Tongue (tissue), 2 donors: ENCODE measurements around the gene MED16. TPM values are rescaled to one million over a fixed set of nuclear protein-coding genes. Genes with fewer than 3 reads are reported as not detected.

ENCODE experiments used
- DNase-seq: peaks from one replicate; pipeline ENCODE4 v3.0.0-alpha.2; 2015
- total RNA-seq: library from RNA; depleted of rRNA; stranded (reverse); fragments of >200 nt; gene quantifications from one replicate; pipeline ENCODE4 v1.2.3, GENCODE V29; 2014

MED16 gene, protein sequence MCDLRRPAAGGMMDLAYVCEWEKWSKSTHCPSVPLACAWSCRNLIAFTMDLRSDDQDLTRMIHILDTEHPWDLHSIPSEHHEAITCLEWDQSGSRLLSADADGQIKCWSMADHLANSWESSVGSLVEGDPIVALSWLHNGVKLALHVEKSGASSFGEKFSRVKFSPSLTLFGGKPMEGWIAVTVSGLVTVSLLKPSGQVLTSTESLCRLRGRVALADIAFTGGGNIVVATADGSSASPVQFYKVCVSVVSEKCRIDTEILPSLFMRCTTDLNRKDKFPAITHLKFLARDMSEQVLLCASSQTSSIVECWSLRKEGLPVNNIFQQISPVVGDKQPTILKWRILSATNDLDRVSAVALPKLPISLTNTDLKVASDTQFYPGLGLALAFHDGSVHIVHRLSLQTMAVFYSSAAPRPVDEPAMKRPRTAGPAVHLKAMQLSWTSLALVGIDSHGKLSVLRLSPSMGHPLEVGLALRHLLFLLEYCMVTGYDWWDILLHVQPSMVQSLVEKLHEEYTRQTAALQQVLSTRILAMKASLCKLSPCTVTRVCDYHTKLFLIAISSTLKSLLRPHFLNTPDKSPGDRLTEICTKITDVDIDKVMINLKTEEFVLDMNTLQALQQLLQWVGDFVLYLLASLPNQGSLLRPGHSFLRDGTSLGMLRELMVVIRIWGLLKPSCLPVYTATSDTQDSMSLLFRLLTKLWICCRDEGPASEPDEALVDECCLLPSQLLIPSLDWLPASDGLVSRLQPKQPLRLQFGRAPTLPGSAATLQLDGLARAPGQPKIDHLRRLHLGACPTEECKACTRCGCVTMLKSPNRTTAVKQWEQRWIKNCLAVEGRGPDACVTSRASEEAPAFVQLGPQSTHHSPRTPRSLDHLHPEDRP
- 34.4 TPM for total RNA-seq

DNA sequence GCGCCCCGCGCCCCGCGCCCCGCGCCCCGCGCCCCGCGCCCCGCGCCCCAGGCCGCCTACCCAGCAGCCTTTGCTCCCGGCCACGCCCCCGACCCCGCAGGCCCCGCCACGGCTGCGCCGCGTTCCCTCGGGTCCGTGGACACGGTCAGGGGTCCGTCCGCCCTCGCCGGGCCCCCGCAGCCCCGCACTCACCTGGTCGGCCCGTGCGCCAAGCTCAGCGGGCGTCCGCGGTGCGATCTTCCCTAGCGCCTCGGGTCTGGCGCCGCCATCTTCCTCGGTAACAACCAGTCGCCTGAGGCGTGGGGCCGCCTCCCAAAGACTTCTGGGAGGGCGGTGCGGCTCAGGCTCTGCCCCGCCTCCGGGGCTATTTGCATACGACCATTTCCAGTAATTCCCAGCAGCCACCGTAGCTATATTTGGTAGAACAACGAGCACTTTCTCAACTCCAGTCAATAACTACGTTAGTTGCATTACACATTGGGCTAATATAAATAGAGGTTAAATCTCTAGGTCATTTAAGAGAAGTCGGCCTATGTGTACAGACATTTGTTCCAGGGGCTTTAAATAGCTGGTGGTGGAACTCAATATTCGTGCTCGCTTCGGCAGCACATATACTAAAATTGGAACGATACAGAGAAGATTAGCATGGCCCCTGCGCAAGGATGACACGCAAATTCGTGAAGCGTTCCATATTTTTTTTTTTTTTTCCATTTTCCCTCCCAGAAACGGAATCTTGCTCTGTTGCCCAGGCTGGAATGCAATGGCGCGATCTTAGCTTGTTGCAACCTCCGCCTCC, at the start of gene MED16, which contains the start of gene RNU6-9:
MED16 (minus strand) TSS at position 294 of the 796 bp plus-strand sequence. CDS start 2,056 bp downstream, outside the sequence.
RNU6-9 (plus strand) TSS at position 591 of the 796 bp plus-strand sequence.
- peak; percentile 98 for DNase-seq

DNA sequence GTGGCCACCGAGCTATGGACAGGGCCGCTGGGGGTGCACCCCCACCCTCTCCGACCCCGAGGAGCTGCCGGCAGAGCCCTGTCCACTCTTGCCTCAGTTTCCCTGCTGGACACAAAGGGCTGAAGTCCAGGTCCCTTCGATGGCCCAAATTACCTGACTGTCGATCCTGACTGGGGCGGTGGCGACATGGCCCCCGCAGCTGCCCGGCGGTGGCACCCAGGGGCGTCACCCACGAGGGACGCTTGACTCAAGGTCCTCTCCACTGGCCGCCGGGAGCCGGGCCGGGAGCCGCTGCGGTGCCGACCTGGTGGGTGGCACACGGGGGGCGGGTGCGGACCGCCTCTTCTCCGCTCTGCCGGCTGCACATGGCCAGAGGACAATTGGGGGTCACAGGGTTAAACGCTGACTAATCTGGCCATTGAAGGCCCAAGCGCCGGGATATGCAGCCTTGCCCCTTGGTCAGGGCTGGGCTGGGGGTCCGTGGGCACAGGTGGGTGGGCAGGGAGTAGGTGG, 49.2 kb upstream of the MED16 start:
- no peak for DNase-seq

DNA sequence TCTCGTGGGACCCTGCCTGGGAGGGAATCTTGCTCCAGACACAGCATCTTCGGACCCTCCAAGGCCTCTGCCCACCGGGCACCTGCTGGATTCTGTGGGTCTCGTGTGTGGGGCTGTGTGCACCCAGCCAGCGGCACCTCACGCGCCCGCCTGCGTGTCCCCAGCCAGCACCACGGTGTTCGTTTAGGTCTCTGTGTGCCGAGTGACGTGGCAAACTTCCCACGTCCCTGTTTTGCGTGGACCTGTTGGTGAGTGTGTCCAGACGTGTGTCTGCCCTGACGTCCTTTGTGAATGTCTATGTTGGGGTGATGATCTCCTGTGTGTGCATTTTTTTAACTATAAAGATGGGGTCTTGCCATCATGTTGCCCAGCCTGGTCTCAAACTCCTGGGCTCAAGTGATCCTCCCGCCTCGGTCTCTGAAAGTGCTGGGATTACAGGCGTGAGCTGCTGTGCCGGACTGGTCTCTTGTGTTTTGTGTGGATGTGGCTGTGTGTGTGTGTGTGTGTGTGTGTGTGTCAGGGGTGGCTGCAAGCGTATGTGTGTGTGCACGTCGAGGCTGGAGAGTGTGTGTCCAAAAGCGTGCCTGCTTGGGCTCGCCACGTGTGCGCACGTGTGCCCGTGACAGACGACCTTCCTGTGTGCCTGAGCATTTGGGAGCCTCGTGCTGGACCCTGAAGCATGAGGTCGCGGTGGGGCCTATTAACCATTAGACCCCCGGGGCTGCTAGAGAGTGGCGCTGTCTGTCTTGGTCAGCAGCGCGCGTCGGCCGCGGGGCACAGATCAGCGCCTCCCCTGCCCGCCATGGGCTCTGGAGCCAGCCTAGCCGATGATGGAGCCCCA, 48.5 kb upstream of the MED16 start:
- no peak for DNase-seq

DNA sequence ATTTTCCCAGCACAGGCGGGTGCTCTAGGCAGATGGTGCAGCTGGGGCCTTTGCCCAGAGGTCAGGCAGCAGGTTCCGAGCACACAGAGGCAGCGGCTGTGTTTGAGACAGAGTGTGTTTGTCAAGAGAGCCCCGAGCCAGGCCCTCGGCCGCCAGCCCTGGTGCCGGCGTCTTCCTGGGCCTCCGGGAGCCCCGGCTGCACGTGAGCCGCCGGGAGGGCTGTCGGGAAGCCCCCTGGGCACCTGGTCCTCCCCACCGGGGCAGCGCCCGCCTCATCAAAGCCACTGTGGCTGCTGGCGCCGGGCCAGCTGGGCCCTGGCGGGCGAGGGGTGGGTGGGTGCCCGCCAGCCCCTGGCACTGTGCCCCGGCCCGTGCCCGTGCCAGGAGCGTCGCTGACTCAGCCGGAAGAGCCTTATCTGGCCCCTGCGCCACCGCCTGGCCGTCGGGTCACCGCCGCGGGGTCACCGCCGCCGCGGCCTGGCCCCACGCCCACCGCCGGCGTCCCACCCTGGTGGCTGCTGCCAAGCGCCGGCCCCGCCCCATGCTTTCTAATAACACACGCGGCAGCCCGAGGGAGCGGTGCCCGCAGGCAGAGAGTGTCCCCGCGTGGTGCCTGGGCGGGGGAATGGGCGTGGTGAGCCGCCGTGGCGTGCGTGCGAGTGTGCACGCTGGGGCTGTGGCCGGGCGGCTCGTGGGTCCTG, 47.8 kb upstream of the MED16 start:
- peak; percentile 74 for DNase-seq

DNA sequence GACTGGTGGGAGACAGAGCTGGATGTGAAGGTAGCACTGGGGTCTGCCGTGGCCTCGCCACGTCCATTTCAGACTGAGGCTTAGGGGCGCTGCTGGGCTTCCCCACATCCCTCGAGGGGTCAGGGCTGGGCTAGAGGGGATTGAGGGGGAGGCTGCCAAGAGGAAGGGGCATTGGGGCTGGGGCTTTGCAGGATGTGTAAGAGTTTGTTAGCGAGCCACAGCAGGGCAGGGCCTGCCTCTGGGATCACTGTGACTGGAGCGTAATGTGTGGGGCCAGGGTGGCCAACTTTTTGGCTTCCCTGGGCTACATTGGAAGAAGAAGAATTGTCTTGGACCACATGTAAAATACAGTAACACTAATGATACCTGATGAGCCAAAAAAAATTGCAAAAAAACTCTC, 46.9 kb upstream of the MED16 start:
- no peak for DNase-seq

DNA sequence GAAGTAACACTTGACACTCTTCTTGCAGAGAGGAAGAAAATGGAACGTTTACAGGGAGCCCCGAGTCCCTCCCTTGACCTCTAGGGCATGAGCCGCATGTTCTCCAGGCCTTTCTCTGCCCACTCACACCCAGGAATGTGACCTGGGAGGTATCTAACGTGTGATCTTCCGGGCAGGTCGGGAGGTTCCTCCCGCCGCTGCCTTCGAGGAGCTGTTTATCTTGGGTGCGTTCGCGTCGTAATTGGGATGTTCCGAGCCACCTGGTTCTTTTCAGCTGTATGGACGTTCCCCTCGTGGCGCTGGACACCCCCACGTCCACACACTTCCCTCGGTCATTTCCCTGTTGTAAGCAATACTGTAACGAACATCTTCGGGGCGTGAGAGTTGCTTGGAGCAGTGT, 46.5 kb upstream of the MED16 start:
- DNase-seq: no peak

DNA sequence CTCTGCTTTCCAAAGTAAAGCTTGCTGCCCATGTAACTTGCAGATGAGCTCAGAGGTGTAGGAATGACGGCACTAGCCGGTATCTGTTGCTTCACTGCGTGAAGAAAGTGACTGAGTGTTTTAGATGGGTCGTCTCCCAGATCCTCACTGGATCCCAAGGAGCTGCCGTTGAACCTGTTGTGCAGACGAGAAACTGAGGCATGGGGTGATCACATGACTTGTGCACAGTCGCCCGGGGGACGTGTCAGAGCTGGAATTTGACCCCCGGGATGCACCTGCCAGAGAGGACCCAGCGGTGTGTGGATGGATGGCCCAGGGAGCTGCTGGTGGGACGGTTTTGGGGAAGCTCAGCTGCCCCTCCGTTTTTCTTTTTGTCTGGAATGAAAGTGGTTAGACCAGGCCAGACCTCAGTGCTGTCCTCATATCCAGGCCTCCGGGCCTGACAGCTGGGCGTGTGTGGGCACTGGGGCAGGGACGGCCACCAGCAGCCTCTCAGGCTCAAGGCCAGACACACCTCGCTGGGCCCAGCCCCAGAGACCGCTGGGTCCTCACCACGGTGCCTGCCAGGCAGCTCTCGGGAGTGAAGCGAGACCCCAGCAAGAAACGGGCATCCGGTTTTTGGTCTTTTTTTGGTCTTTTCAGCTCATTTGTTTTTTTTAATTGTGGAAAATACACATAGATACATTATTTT, 45.4 kb upstream of the MED16 start:
- DNase-seq: no peak

DNA sequence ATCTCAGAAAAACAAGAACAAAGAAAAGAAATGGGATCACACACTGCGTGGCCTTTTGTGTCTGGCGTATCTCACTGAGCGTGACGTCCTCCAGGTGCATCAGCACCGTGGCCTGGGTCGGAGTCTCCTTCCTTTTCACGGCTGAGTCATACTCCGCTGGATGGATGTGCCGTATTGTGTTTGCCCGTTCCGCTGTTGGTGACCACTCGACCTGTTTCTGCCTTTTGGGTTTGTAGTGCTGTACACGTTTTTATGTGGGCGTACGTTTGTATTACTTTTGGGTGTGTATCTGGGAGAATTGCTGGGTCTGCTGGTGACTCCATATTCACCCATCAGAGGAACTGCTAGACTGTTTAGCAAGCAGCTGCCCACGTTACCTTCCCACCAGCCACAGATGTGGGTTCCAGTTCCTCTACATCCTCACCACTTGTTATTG, 44.3 kb upstream of the MED16 start:
- no peak for DNase-seq

DNA sequence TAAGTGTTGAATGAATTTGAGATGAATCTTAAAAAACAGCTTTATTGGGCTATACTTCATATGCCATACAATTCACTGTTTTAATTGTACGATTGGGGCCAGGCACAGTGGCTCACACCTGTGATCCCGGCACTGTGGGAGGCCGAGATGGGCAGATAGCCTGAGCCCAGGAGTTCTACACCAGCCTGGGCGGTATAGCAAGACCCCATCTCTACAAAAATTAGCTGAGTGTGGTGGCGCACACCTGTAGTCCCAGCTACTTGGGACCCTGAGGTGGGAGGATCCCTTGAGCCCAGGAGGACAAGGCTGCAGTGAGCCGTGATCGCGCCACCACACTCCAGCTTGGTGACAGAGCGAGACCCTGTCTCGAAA, 43.2 kb upstream of the MED16 start:
- DNase-seq: no peak

DNA sequence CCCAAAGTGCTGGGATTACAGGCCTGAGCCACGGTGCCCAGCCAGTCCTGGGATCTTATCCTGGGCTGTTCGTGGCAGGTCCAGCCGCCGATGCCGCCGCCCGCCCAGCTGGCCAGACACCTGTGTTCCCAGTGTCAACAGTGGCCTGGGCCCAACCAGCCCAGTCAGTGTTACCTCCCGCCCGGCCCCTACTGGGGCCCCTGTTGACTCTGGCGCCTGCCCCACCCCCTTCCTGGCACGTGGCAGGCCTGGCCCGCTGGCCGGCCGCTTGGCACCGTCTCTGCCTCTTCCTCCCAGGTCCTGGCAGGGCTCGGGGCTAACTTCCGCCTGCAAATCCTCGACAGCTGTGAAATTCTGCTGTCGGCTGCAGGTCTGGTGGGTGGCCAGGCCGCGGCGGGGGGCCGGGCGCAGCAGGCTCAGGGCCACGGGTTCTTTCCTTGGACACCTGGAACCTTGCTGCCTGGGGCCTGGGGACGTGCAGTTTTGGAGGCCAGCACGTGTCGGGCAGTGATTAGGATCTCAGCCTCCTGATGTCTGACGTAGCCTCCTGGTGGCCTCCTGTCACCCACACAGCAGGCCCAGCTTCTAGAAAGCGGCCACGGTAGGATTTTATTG, 42.0 kb upstream of the MED16 start:
- peak; percentile 94 for DNase-seq

DNA sequence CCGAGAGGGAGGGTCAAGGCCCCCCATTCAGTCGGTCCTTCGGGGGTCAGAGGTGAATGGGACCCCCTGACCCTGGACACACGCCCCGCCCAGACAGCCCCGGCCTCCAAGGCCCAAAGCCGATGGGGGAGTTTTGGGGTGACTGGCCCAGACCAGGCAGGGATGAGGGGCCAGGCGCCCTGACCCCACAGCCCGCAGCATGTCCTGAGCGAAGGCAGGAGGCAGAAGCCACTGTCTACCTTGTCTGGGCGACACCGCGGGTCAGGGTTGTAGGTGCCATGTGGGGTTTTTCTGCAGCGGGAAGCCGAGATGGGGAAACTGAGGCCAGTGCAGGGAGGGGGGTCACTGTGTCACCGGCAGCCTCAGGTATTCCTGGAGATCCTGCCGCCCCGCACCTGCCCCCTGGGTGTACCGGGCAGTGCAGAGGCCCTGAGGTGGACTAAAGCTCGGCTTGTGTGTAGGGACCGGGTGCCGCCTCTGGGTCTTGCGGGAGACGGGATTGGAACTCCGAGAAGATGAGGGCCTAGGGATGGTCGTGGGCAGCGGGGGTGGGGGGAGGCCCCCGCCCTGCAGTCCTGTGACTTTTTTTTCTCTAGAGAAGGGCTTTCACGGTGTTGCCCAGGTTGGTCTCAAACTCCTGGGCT, 41.3 kb upstream of the MED16 start:
- no peak for DNase-seq

DNA sequence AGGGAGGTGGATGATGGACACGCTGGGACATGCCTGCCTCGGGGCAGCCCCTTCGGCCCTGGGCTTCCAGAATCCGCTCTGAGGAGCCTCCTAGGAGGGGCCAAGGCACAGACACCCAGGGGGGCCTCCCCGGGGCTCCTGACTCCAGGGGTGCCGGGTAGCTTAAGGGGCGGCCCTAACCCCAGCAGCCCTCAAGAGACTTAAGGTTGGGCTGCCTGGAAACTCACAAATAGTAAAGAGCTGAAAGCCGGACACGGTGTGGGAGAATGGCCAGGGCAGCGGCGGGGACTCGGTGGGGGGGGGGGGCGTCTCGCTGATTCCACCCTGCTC, 40.5 kb upstream of the MED16 start:
- no peak for DNase-seq

DNA sequence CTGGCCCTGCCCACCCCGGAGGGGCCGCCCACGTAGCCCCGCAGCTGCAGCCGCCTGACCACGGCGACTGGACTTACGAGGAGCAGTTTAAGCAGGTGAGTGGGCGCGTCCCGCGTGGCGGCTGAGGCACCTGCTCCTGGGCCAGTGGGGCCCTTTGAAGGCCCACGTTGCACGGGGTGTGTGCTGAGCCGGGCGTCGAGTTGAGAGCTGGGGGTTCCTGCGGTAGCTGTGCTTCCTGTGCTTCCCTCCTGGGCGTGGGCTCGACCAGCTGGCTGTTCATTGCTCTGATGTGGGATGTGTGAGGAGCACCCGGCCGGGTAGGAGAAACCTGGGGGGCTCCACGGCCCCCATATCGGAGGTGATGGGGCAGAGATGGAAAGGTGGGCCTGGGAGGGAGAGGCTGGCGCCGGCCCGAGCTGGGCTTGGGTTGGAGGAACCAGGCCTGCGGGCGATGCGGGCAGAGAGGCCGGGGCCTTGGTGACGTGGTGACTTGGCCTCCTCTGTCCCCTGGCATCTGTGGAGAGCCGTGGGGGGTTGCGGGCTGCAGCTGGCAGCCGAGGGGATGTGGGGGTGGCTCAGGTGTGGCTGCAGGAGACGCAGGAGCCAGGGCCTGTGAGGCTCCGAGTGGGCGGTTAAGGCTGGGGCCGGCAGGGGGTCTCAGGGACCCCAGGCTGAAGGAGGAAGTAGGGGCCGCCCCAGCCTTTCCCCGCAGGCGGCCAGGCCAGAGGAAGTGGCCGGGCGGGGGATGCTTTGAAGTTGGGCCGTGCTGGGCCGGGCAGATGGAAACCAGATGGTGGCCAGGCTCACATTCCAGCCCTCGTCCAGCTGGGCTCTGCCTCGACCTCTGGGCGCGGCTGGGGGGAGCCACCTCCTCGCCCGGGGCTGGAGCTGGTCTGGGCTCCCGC, 39.9 kb upstream of the MED16 start:
- DNase-seq: peak; percentile 80

DNA sequence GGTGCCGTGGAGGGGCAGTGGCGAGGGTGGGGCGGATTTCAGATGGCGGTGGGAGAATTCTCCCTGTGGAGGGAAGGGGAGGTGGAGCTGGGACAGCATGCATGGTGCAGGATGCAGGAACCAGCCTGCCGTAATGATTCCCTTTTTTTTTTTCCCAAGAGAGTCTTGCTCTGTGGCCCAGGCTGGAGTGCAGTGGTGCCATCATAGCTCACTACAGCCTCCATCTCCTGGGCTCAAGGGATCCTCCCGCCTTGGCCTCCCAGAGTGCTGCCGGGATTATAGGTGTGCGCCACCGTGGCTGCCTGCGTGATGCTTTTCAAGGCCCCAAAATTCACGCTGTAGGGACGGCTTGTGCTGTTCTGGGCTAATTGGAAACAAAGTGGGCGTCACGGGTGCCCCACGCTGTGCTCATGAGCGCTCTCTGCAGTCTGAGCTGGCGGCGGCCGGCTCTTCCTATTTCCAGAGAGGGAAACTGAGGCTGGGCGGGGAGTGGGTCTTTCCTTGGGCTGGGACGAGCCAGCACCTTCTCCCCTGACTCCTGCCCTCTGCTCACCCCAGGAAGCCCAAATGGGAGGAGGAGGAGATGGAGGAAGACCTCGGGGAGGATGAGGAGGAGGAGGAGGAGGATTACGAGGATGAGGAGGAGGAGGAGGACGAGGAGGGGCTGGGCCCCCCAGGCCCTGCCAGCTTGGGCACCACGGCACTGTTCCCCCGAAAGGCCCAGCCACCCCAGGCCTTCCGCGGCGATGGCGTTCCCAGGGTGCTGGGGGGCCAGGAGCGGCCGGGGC, 39.1 kb upstream of the MED16 start:
- DNase-seq: no peak

DNA sequence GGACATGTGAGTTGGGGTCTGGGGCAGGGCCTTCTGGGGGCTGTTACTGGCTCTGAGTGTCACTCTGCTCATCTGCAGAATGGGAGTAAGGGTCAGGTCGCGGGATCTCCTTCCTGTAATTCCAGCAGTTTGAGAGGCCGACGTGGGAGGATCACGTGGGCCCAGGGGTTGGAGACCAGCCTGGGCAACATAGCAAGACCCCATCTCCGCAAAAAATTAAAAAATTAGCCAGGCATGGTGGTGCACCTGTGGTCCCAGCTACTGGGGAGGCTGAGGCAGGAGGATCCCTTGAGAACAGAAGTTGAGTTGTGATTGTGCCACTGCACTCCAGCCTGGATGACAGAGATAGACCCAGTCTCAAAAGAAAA, 36.9 kb upstream of the MED16 start:
- DNase-seq: no peak

DNA sequence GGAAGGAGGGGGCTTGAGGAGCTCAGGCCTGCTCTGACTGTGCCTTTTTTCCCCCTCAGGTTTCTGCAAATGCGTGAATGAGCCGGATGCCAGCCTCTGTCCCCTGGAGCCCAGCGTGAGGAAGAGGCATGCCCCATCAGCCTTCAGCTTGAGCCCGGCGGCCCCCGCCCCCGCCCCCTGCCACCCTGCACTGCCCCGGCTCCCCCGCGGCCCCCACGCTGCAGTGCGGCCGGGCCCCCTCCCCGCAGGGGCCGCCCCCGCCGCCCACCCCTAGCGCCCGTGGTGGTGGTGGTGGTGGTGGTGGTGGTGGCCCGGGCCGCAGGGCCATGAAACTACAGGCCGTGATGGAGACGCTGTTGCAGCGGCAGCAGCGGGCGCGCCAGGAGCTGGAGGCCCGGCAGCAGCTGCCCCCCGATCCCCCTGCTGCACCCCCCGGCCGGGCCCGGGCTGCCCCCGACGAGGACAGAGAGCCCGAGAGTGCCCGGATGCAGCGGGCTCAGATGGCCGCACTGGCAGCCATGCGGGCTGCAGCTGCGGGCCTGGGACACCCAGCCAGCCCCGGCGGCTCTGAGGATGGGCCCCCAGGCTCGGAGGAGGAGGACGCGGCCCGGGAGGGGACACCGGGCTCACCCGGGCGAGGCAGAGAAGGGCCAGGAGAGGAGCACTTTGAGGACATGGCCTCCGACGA, 36.4 kb upstream of the MED16 start:
- no peak for DNase-seq
